GM18507 (cell line): ENCODE measurements around the gene ZNF385A.

Source experiments
- DNase-seq: peaks from one replicate; pipeline ENCODE4 v3.0.0; 2011; ENCODE audit warnings: low read depth; ENCODE audit not compliant: insufficient read length; ENCODE audit errors: extremely low spot score
- FAIRE-seq: peaks from 2 replicates; lab custom pipeline; 2011; peaks lifted over from hg19 to GRCh38; lab: Jason Lieb, UNC

Gene ZNF385A, protein sequence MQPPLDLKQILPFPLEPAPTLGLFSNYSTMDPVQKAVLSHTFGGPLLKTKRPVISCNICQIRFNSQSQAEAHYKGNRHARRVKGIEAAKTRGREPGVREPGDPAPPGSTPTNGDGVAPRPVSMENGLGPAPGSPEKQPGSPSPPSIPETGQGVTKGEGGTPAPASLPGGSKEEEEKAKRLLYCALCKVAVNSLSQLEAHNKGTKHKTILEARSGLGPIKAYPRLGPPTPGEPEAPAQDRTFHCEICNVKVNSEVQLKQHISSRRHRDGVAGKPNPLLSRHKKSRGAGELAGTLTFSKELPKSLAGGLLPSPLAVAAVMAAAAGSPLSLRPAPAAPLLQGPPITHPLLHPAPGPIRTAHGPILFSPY

DNA sequence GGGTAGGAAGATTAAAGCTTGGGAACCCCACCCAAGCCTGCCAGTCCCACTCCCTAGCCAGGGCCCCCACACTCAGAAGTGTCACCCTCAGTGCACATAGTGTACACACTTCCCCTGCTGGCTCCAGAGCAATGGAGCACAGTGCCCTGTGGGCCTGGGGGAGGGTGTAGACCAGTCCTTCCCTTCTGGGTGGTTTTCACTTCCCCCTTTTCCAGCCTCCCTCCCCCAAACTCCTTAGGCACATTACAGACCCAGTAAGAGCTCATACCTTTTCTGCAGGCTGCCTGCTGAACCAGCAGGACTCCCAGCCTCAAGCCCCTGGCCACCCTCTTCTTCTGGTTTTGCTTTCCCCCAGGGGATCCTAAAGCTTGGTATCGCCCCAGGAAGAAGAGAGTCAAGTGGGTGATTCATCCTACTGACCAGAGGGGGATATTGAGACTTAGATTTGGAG is at the start of gene ZNF385A:
Gene ZNF385A (minus strand): TSS at position 143 of the 451 bp plus-strand sequence. CDS start 219 bp downstream, outside the sequence.
- DNase-seq (no peak), FAIRE-seq (no peak)

DNA sequence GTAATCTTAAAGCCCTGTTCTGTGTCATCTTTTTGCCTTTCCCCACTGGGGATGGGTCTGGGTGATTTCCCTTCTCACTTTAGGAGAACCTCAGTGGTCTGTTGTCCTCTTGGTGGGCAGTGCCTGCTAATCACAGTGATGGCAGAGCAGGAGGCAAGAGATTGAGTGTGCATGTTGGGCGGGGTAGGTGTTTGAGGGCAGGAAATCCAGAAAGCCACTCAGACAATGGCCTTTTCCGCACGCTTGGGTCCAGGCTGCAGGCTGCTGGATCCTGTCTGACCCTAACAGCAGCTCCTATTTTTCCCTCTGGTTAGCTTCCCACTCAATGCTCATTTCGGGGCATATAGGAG is 48.3 kb upstream of the ZNF385A start:
- no peak for FAIRE-seq
- DNase-seq: no peak

GRCh38 chr12:54431911-54432814 is 47.6 kb upstream of the ZNF385A start:
- FAIRE-seq: no peak
- no peak for DNase-seq

GRCh38 chr12:54430471-54431069 is 46.0 kb upstream of the ZNF385A start:
- no peak for DNase-seq
- FAIRE-seq: no peak

GRCh38 chr12:54429014-54429471 is 44.5 kb upstream of the ZNF385A start:
- no peak for FAIRE-seq
- DNase-seq: no peak

DNA sequence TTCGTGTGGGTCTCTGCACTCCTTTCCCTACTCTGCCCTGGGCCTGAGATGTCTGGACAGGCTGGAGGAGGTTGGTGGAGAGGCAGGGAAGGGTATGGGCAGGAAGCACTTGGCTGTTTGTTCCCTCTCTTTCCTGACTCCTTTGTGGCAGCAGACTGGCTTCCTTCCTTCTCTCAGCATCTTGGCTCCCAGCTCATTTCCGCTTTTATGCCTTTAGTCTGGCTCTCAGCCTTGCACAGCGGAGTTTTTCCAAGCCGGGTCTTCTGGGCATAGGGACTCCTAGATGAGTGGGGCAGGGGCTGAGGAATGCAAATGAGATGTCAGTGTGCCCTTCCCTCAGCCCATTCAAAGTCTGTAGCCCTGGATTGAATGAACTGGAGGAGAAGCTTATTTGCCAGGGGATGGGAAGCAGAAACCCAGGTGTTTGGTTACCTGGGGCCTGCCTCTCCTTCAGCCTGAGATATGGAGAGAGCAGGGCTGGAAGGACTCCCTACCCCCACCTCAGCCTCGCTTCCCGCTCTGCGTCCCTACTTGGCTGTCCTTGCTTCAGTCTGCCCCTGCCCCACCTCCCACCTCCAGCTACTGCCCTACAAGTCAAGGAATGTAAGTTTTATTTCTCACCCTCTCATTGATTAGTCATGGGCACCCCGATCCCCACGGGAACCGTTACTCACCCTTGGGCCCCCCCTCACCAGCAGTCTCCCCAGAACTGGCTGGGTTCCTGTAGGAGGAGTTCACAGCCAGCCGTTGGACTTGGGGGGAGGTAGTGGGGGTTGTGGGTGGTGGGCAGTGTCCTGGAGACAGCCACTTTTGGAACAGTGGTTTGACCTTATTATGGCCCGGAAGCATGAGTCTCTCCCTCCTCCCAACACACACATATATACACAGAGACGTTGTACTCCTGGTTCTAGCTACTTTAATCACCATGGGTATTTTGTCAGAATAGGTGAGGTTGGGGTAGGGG is 43.8 kb upstream of the ZNF385A start:
- no peak for FAIRE-seq
- DNase-seq: no peak

DNA sequence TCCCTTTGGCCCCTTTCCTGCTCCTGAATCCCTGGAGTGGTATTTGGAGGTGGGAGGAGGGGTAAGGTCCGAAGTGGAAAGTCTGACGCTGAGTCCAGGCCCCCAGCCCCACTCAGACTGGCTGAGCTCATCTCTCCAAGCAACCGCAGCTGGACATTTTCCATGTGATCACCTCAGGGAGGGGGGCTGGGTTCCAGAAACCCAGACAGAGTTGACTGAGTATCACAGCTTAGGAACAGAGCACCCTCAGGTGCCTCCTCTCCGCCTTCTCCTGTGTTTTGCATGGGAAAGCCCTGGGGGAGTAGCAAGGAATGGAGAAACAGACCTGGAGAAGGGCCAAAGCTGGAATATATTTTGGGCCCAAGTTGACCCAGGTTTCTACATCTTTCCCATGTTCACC is 42.6 kb upstream of the ZNF385A start:
- FAIRE-seq: no peak
- no peak for DNase-seq

DNA sequence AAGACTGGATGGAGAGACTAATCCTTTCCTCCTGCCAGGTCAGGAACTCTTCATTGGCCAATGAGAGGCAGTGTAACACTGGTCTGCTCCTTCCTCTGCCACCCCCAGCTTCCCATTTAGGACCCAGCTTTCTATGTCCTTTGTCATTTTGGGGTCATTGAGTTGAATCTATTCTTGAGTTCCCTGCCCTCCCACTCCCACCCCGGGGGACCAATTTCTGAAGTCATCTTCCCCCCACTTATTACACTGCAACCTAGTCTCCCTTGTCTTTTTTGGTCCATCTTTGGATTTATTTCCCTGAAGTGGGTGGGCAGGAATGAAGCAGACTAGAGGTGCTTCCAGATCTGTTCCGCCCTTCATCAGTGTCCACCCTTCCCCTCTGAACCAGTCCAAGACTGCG is 42.2 kb upstream of the ZNF385A start:
- no peak for FAIRE-seq

GRCh38 chr12:54425702-54426101 is 41.2 kb upstream of the ZNF385A start:
- FAIRE-seq (no peak), DNase-seq (no peak)

More for the DNA sequence above, 42.2 kb upstream of the ZNF385A start:
- no peak for DNase-seq

DNA sequence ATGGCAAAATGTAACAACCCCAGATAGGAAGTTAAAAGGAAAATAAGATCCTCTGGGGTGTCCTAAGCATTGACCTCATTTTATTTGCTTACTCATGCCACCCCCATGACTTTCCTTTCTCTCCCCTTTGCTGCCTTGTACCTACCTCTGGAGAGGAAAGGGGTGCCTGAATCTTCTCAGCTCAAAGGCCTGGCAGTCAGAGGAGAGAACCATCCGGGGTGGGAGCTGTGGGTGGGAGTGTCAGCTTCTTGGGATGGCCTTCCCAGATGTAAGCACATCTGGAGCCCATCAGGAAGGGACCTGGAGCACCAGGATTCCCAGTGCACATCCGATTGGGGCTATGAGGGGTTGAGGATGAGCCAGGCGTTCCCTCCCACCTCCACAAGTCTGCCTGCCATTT is 39.7 kb upstream of the ZNF385A start:
- FAIRE-seq (no peak), DNase-seq (no peak)

DNA sequence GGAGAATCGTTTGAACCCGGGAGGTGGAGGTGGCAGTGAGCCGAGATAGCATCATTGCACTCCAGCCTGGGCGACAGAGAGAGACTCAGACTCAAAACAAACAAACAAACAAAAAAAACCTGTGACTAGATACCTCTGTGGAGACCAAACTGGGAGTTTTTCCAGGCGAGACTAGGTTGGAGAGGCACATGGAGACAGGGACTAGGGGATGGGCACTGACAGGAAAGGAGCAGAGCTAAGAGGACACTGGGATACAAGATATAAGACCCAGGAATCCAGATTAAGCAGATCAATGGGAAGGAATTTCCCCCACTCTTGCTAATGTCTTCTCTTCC is 39.2 kb upstream of the ZNF385A start:
- no peak for DNase-seq
- FAIRE-seq: no peak

DNA sequence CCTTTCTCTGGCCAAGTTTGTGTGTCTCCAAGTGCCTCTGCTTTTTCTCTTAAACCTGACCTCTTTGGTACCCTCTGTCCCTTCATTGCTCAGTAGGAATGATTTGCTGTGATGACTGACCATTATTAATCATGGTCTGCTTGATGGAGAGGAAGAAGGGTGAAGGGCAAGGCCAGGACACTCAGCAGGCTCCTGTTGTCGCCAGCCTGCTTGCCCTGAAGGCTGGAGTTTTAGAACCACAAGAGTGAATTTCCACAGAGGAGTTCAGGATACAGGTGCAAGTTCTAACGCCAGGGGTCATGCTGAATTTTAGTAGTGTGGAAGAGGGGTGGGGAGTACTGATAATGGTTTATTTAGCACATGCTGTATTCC is 37.3 kb upstream of the ZNF385A start:
- DNase-seq (no peak), FAIRE-seq (no peak)

GRCh38 chr12:54421175-54421878 is 36.8 kb upstream of the ZNF385A start:
- no peak for DNase-seq
- FAIRE-seq: no peak

DNA sequence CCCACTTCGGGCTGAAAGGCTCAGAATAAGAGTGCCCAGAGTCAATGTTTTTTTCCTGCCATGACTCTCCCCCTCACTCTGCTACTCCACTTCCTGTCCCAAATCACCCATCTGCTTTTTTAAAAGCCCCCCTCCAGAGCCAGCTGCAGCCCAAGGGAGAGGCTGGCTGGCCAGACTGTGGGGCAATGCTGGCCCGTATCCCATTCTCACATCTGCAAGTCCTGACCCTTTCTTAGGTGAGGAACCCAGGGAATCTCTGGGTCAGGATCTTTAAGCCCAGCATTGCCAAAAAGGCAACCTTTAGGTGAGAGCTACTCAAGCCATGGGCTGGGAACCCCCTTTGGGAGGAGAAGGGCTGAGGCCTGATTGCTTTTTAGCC is 36.2 kb upstream of the ZNF385A start:
- FAIRE-seq (no peak), DNase-seq (no peak)

DNA sequence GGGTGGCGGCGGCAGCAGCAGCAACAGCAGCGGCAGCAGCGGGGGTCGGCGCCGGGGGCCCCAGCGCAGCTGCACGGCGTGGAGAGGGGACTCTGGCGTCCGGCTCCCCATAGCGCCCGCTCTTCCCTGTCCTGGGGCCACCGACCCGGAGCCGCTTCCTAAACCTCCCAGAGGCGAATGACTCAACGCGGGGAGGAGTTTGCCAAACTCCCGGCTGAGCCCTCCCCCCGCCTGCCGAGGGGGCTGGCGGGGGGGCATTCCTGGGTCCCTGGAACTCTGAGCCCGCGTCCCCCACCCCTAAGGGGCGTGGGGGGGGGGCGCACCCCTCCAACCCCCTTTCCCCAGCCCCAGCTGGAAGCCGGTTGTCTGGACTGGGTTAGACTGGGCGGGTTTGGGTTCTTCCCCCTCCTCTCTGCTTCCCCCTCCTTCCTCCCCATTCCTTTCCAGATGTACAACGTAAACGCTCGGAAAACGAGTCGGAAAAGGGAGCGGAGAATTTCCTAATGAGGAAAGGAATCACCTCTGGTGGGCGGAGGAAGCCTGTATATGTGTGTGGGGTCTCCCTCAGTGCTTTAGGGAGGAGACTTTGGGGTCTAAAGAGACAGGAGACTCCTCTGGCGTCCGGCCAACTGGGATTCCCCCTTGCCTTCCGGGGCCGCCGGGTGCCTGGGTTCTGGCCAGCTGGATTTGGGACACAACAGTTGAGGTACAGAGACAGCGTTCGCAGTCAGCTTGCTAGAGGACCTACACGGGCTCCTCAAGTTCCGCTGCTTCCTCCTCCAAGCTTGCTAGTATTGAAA is 34.8 kb upstream of the ZNF385A start, which contains the start of gene ITGA5:
Gene ITGA5 (minus strand): TSS at position 179 of the 800 bp plus-strand sequence. CDS start 68 bp downstream, at position 111.
- no peak for FAIRE-seq
- no peak for DNase-seq

DNA sequence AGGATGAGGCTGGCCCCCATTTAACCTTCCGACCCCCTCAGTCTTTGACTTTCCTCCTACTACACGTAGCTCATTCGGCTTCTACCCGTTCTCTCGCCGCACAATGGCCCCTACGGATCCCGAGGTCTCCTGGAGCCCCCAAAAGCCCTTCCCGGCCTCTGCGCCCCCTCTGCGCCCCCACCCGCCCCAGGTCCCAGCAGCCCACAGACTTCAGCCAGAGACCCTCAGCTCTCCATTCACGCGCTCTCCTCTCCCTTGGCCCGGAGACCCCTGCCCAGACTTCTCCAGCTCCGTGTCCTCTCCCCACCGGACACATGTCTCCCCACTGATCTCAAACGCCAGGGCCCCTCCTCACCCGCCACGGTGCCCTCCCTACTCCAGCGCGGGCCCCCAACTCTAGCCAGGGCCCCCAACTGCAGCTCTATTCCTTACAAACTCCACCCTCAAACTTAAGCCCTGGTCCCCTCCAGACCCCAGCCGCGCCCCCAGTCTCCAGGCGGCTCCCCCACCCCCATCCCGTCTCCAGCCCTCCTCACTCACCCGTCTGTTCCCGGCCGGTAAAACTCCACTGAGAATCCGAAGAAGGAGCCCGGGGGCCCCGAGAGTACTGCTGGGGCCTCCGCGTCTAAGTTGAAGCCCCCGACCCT is 34.0 kb upstream of the ZNF385A start:
- DNase-seq: no peak
- FAIRE-seq: no peak

DNA sequence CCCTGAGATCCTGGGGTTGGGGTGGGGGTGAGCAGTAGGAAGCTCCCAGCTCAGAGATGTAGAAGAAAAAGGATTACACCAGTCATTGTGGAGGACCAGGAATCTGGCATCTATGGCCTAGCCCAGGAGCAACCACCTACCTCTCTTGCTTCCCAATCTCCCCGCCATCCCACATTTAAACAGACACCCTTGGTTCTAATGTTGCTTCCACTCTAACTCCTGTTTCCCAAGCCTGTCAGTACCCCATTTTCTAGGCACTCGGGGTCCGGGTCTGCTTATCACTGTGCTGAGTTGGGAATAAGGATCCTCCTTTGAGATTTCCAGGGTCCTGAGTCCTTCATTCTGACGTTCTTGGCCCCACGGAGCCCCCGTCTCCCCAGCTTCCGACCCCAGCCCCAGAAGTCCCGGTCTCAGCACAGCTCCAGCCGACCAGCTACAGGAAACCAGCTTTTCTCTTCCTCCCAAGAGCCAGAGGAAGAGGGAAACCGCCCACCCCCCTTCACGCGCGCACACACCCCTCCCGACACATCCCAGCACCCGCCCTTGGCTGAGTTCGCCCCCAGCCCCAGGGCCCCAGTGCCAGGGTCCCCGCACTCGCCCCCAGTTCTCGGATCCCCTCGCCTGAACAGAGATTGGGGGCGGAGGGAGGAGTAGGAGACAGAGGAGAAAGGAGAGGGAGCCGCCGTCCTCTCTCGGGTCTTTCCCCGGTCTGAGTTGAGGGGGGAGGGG is 33.3 kb upstream of the ZNF385A start:
- no peak for FAIRE-seq

More for the DNA sequence above, 33.3 kb upstream of the ZNF385A start:
- DNase-seq: no peak
